H1 (cell line): ENCODE results near the gene NID1. TPM values are rescaled to one million over a fixed set of nuclear protein-coding genes. Genes with fewer than 3 reads are reported as not detected.

Source experiments
- CTCF ChIA-PET: fragments of 300-600 bp; sonication (Branson Sonifier 250); formaldehyde crosslinking; loops from one replicate; lab custom pipeline; 2021; ENCODE audit not compliant: partially characterized antibody; lab: Charles Lee
- POLR2A ChIA-PET: fragments of 300-600 bp; sonication (Branson Sonifier 250); formaldehyde crosslinking; loops from one replicate; lab custom pipeline; 2021; ENCODE audit warnings: inconsistent platforms; ENCODE audit not compliant: partially characterized antibody; lab: Charles Lee
- DNase-seq, 2 experiments: peaks; one replicate each; pipeline versions ENCODE4 v3.0.0 to v3.0.0-alpha.2; 2010 to 2022; ENCODE audit warnings: low spot score in 2 of 2, low read depth in 1 of 2, mixed read lengths in 1 of 2
- FAIRE-seq: peaks from 2 replicates; lab custom pipeline; 2011; peaks lifted over from hg19 to GRCh38; lab: Jason Lieb, UNC
- H2AFZ ChIP-seq: 2 replicates; pipeline ENCODE4 v1.8.1; 2012; ENCODE audit warnings: low read length, inconsistent platforms
- H2AK5ac ChIP-seq: 2 replicates; pipeline ENCODE4 v1.6.1; 2013; ENCODE audit warnings: low read depth, low read length
- H2BK120ac ChIP-seq: replicated peaks from 2 replicates; pipeline ENCODE3; 2013; ENCODE audit warnings: low read depth, low read length, inconsistent platforms
- H2BK12ac ChIP-seq: 2 replicates; pipeline ENCODE4 v1.6.1; 2013; ENCODE audit warnings: low read depth, low read length
- H2BK15ac ChIP-seq: 2 replicates; pipeline ENCODE4 v1.6.1; 2013; ENCODE audit warnings: low read length
- H2BK20ac ChIP-seq: 2 replicates; pipeline ENCODE4 v1.6.1; 2013; ENCODE audit warnings: low read length
- H2BK5ac ChIP-seq: 2 replicates; pipeline ENCODE4 v1.6.1; 2013; ENCODE audit warnings: low read depth, low read length
- H3K14ac ChIP-seq: 2 replicates; pipeline ENCODE4 v1.6.1; 2013; ENCODE audit warnings: inconsistent platforms; ENCODE audit not compliant: insufficient read length
- H3K18ac ChIP-seq: 2 replicates; pipeline ENCODE4 v1.6.1; 2013; ENCODE audit warnings: low read length; ENCODE audit errors: extremely low read depth
- H3K23ac ChIP-seq: 2 replicates; pipeline ENCODE4 v1.6.1; 2013; ENCODE audit warnings: inconsistent platforms; ENCODE audit not compliant: insufficient read length
- H3K23me2 ChIP-seq: 2 replicates; pipeline ENCODE4 v1.6.1; 2013; ENCODE audit warnings: low read depth, low read length
- H3K27ac ChIP-seq: 2 replicates; pipeline ENCODE4 v1.6.1; 2011; ENCODE audit warnings: low read depth, low read length, inconsistent platforms
- H3K27me3 ChIP-seq, 4 experiments: replicated peaks in 1 of 4; 1 replicate in 1 of 4; 2 replicates in 3 of 4; pipeline versions ENCODE4 v1.6.1 to v1.8.1; 2011 to 2013; ENCODE audit warnings: low read length in 3 of 4, mild to moderate bottlenecking in 3 of 4, inconsistent platforms in 2 of 4, mixed read lengths in 2 of 4, moderate library complexity in 1 of 4; ENCODE audit not compliant: control insufficient read depth in 3 of 4, insufficient read depth in 3 of 4; ENCODE audit errors: extremely low read depth in 1 of 4
- H3K36me3 ChIP-seq, 4 experiments: 2 replicates each; pipeline versions ENCODE4 v1.6.1 to v1.8.1; 2011 to 2013; ENCODE audit warnings: mild to moderate bottlenecking in 4 of 4, low read length in 3 of 4, moderate library complexity in 2 of 4, control low read depth in 1 of 4, inconsistent platforms in 1 of 4; ENCODE audit not compliant: insufficient read depth in 4 of 4, control insufficient read depth in 2 of 4
- H3K4ac ChIP-seq: replicated peaks from 2 replicates; pipeline ENCODE3; 2013; ENCODE audit warnings: low read length, low read depth, mixed read lengths, inconsistent platforms; ENCODE audit not compliant: insufficient read length
- H3K4me1 ChIP-seq, 4 experiments: replicated peaks in 1 of 4; 1 replicate in 1 of 4; 2 replicates in 3 of 4; pipeline versions ENCODE4 v1.6.1 to v1.8.1; 2011 to 2013; ENCODE audit warnings: low read length in 3 of 4, inconsistent platforms in 2 of 4, mixed read lengths in 1 of 4; ENCODE audit not compliant: insufficient read depth in 4 of 4, control insufficient read depth in 3 of 4
- H3K4me2 ChIP-seq, 2 experiments: 2 replicates each; pipeline versions ENCODE4 v1.6.1 to v1.8.1; 2011 to 2013; ENCODE audit warnings: low read depth in 2 of 2, low read length in 2 of 2, control low read depth in 1 of 2, inconsistent platforms in 1 of 2, mild to moderate bottlenecking in 1 of 2; ENCODE audit not compliant: insufficient read depth in 1 of 2
- H3K4me3 ChIP-seq, 4 experiments: fragments of 200-600, 300-600 bp in 1 of 4; sonication (generic), shearing (Covaris generic), sonication (Bioruptor Twin) in 1 of 4; 2 replicates each; pipeline versions ENCODE4 v1.5.1 to v1.8.1; 2011 to 2016; ENCODE audit warnings: low read length in 4 of 4, low read depth in 3 of 4, control low read depth in 2 of 4, inconsistent platforms in 2 of 4, mild to moderate bottlenecking in 2 of 4, mixed read lengths in 1 of 4, moderate library complexity in 1 of 4; ENCODE audit not compliant: insufficient read depth in 2 of 4; ENCODE audit errors: extremely low read depth in 1 of 4
- H3K56ac ChIP-seq: replicated peaks from 2 replicates; pipeline ENCODE3; 2013; ENCODE audit warnings: low read depth, mild to moderate bottlenecking, mixed read lengths, low read length, inconsistent platforms; ENCODE audit not compliant: insufficient read length
- H3K79me1 ChIP-seq: 2 replicates; pipeline ENCODE4 v1.6.1; 2013; ENCODE audit warnings: low read depth, low read length, control low read depth
- H3K79me2 ChIP-seq, 2 experiments: 2 replicates each; pipeline versions ENCODE4 v1.6.1 to v1.8.1; 2012 to 2013; ENCODE audit warnings: low read length in 2 of 2, mild to moderate bottlenecking in 2 of 2, inconsistent platforms in 1 of 2; ENCODE audit not compliant: insufficient read depth in 2 of 2, control insufficient read depth in 1 of 2
- H3K9ac ChIP-seq, 4 experiments: replicated peaks in 1 of 4; 1 replicate in 1 of 4; 2 replicates in 3 of 4; pipeline versions ENCODE4 v1.6.1 to v1.8.1; 2011 to 2013; ENCODE audit warnings: low read depth in 3 of 4, low read length in 3 of 4, control low read depth in 2 of 4, mild to moderate bottlenecking in 2 of 4, moderate library complexity in 2 of 4, inconsistent platforms in 1 of 4; ENCODE audit errors: extremely low read depth in 1 of 4
- H3K9me3 ChIP-seq, 2 experiments: 2 replicates each; pipeline versions ENCODE4 v1.6.1 to v1.8.1; 2012 to 2013; ENCODE audit warnings: mild to moderate bottlenecking in 2 of 2, moderate library complexity in 2 of 2, control low read depth in 1 of 2, inconsistent platforms in 1 of 2, low read depth in 1 of 2, low read length in 1 of 2, mixed read lengths in 1 of 2; ENCODE audit not compliant: insufficient read depth in 2 of 2
- H4K20me1 ChIP-seq, 2 experiments: replicated peaks in 1 of 2; 2 replicates each; pipeline versions ENCODE3 to v1.8.1; 2011 to 2013; ENCODE audit warnings: inconsistent platforms in 2 of 2, low read length in 2 of 2, mild to moderate bottlenecking in 1 of 2; ENCODE audit not compliant: insufficient read depth in 2 of 2, control insufficient read depth in 1 of 2
- H4K5ac ChIP-seq: 2 replicates; pipeline ENCODE4 v1.6.1; 2013; ENCODE audit warnings: low read length, low read depth, mixed read lengths, inconsistent platforms; ENCODE audit not compliant: insufficient read length
- H4K8ac ChIP-seq: 2 replicates; pipeline ENCODE4 v1.8.0; 2013; ENCODE audit warnings: mild to moderate bottlenecking, moderate library complexity, low read length, inconsistent platforms; ENCODE audit not compliant: insufficient read depth; ENCODE audit errors: extremely low read depth
- H4K91ac ChIP-seq: replicated peaks from 2 replicates; pipeline ENCODE3; 2013; ENCODE audit warnings: low read length, mixed read lengths, inconsistent platforms; ENCODE audit not compliant: insufficient read length
- CHD2 ChIP-seq: IDR thresholded peaks from 2 replicates; pipeline ENCODE4 v1.6.1; 2012; ENCODE audit warnings: low read length, improper control_type of control experiment
- GTF2F1 ChIP-seq: IDR thresholded peaks from 2 replicates; pipeline ENCODE4 v1.6.1; 2012; ENCODE audit warnings: low read depth, low read length, improper control_type of control experiment, borderline replicate concordance
- SIRT6 ChIP-seq: IDR thresholded peaks from one replicate; pipeline ENCODE4 v1.7.1; 2012; ENCODE audit warnings: low read length, inconsistent platforms
- polyA plus RNA-seq, 7 experiments: library from polyadenylated mRNA; depleted of rRNA in 3 of 7; stranded (reverse) in 5 of 7; unstranded in 2 of 7; fragments of >200 nt in 5 of 7; fragments of 200-250 nt in 2 of 7; gene quantifications; 1 replicate in 5 of 7; 2 replicates in 1 of 7; 4 replicates in 1 of 7; pipeline versions ENCODE4 v1.2.1 to v1.2.3, GENCODE V29; 2011 to 2013; ENCODE audit warnings: missing spikeins in 2 of 7, mixed read lengths in 2 of 7
- total RNA-seq: library from RNA; stranded (reverse); fragmentation: NEBNext Ultra II Directional; extraction: Animal tissue kit (Norgen Biotek cat#: 25700); gene quantifications from 2 replicates; pipeline ENCODE4 v1.2.1, GENCODE V29; 2021

The NID1 gene
- total and polyA plus RNA-seq, 2 of the 8 experiments (the other 6 are each of a cell fraction or from before 2014, with no cell fraction given), result 20.9 to 25.4 TPM

- no peak for TF ChIP-seq SIRT6
- TF ChIP-seq, all 59 proteins: peak for 0
These were observed 7.1 kb upstream of the NID1 start (continued) for GRCh38 chr1:236072001-236072400.

- Histone ChIP-seq H4K8ac (no peak overlapping the region), H3K18ac (no peak overlapping the region), H4K20me1 (no peaks in the 10 kb centered on the region), H2BK5ac (no peak overlapping the region), H3K23me2 (no peaks in the 10 kb centered on the region), H2BK120ac (no peak overlapping the region), H3K4me3 (no peak overlapping the region), H3K9ac (no peak overlapping the region), H2AK5ac (no peak overlapping the region), H3K79me1 (no peaks in the 10 kb centered on the region), H3K14ac (no peak overlapping the region), H3K27me3 (peaks cover 3 to 11% (median 8%) of the 10 kb centered on the region in 4 experiments; a peak in 6 of 7 replicates), H2BK20ac (no peak overlapping the region), H2AFZ (no peak overlapping the region), H3K4ac (no peak overlapping the region), H3K36me3 (no peaks in the 10 kb centered on the region), H3K56ac (no peak overlapping the region), H3K23ac (no peak overlapping the region), H4K91ac (no peak overlapping the region), H3K4me2 (no peak overlapping the region), H3K4me1 (peaks cover 0 to 6% (median 2%) of the 10 kb centered on the region in 4 experiments; a peak in 3 of 7 replicates), H3K79me2 (no peaks in the 10 kb centered on the region), H3K27ac (no peak overlapping the region), H4K5ac (no peak overlapping the region), H2BK12ac (no peak overlapping the region), H3K9me3 (no peaks in the 10 kb centered on the region; a peak in 1 of 4 replicates), H2BK15ac (no peak overlapping the region)
- ChIA-PET CTCF (no interaction called here), POLR2A (no interaction called here)
- TF ChIP-seq GTF2F1 (no peak), CHD2 (no peak)
- DNase-seq (no peak), FAIRE-seq (no peak)
These were observed 5.9 kb upstream of the NID1 start for GRCh38 chr1:236070753-236071152.
